Spleen (tissue), 7 donors: ENCODE data around the gene GPR161.

Source experiments
- CTCF ChIP-seq, 11 experiments: fragments of 200-600 bp in 7 of 11; fragments of 450-650 bp in 4 of 11; sonication (generic) in 4 of 11; IDR thresholded peaks in 8 of 11; conservative IDR thresholded peaks in 3 of 11; 1 replicate in 7 of 11; 2 replicates in 4 of 11; pipeline versions ENCODE4 v1.4.0 to v1.8.0; 2016 to 2021; ENCODE audit warnings: antibody characterized with exemption in 11 of 11, inconsistent platforms in 4 of 11, mild to moderate bottlenecking in 1 of 11
- POLR2A ChIP-seq, 3 donors: fragments of 450-650 bp; IDR thresholded peaks; one replicate each; pipeline ENCODE4 v1.5.1; 2017; ENCODE audit warnings: antibody characterized with exemption in 3 of 3, mild to moderate bottlenecking in 1 of 3
- POLR2AphosphoS5 ChIP-seq, 3 donors: sonication (generic); formaldehyde crosslinking; IDR thresholded peaks; one replicate each; pipeline ENCODE4 v1.5.1; 2017; ENCODE audit warnings: antibody characterized with exemption in 3 of 3
- donor health status: DM: no; HTN: no; CAD: no; lungs with moderate emphysema.
- donor health status: DM: no; HTN: no; CAD: no.
- donor health status: DM: no; HTN: no; CAD: no.

GRCh38 chr1:168035345-168035744 lies 101.4 kb downstream of the GPR161 start:
- TF ChIP-seq CTCF (IDR thresholded peaks at IDR 0.05 in 8 of 11, conservative IDR thresholded peaks at IDR 0.05 in 3 of 11) (no peak), POLR2AphosphoS5 (IDR thresholded peaks at IDR 0.05) (no peak), POLR2A (IDR thresholded peaks at IDR 0.05) (no peak)
